ENCODE measurements around the gene PPIL4. TPM values are rescaled to one million over a fixed set of nuclear protein-coding genes. Genes with fewer than 3 reads are reported as not detected.

Gene PPIL4
- total RNA-seq, 1 donor from 2014 or later, result 8.9 TPM

DNA sequence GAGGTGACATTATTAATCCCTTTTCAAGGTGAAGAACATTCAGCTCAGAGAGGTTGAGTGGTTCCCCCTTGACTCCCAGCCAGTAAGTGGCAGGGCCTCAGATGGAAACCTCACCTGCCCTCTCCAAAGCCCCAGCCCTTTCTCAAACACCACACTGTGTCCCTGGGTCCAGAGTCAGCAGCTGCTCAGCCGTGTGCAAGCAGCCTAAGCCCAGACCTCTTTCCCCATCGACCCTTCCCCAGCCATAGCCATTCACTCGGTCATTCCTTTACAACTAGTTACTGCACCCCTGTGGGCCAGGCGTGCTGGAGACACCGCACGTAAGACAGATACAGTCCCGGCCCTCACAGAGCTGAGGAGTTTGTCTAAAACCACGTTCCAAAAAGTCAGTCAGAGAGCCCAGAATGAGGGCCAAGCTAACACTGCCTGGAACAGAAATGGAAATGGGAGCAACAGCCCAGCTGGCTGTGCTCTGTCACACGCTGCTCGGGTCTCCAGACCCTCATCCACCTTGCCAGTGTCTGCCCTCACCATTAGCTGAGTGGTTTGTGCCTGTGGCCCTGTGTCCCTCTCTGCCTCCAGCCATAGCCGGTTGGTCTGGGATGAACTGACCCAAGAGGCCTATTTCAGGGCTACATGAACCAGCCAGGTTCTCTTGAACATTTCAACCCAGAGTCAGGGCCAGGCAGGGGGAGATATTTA lies 90.7 kb downstream of the PPIL4 start:
- TF ChIP-seq, protein P1, sequence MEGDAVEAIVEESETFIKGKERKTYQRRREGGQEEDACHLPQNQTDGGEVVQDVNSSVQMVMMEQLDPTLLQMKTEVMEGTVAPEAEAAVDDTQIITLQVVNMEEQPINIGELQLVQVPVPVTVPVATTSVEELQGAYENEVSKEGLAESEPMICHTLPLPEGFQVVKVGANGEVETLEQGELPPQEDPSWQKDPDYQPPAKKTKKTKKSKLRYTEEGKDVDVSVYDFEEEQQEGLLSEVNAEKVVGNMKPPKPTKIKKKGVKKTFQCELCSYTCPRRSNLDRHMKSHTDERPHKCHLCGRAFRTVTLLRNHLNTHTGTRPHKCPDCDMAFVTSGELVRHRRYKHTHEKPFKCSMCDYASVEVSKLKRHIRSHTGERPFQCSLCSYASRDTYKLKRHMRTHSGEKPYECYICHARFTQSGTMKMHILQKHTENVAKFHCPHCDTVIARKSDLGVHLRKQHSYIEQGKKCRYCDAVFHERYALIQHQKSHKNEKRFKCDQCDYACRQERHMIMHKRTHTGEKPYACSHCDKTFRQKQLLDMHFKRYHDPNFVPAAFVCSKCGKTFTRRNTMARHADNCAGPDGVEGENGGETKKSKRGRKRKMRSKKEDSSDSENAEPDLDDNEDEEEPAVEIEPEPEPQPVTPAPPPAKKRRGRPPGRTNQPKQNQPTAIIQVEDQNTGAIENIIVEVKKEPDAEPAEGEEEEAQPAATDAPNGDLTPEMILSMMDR (IDR thresholded peaks at IDR 0.05), result no peak
- DNase-seq (ENCODE audit: low spot score in 2 of 2), result no peak

More for the DNA sequence above, 90.7 kb downstream of the PPIL4 start:
- intact Hi-C loops (cut with DNase I), result no loop called here
- H3K27me3 ChIP-seq, result no peaks in the 10 kb centered on the region
- peaks cover 20 to 23% of the 10 kb centered on the region in 2 donors for H3K4me1 ChIP-seq
- H3K27ac ChIP-seq, result peak overlapping the region; percentile 74 to 76
- H3K9me3 ChIP-seq, result no peaks in the 10 kb centered on the region
- H3K36me3 ChIP-seq, result no peaks in the 10 kb centered on the region
- no peak overlapping the region for H3K4me3 ChIP-seq

Other genes starting within 250 kb of the PPIL4 start
- gene TAB2, start 228.3 kb downstream of the PPIL4 start, total RNA-seq, result 55.2 TPM
- gene SUMO4, start 145.8 kb downstream of the PPIL4 start, total RNA-seq, result not detected
- gene ZC3H12D, start 61.0 kb downstream of the PPIL4 start, total RNA-seq, result 1.5 TPM
- gene GINM1, start 20.3 kb upstream of the PPIL4 start, total RNA-seq, result 36.4 TPM
- gene KATNA1, start 102.7 kb upstream of the PPIL4 start, total RNA-seq, result 0.64 TPM
- gene LATS1, start 172.1 kb upstream of the PPIL4 start, total RNA-seq, result 11.9 TPM
- 2.9 TPM for gene NUP43, start 200.5 kb upstream of the PPIL4 start, total RNA-seq
- 23.5 TPM for gene PCMT1, start 203.7 kb upstream of the PPIL4 start, total RNA-seq